ENCODE measurements around the gene FBXL16.

DNA sequence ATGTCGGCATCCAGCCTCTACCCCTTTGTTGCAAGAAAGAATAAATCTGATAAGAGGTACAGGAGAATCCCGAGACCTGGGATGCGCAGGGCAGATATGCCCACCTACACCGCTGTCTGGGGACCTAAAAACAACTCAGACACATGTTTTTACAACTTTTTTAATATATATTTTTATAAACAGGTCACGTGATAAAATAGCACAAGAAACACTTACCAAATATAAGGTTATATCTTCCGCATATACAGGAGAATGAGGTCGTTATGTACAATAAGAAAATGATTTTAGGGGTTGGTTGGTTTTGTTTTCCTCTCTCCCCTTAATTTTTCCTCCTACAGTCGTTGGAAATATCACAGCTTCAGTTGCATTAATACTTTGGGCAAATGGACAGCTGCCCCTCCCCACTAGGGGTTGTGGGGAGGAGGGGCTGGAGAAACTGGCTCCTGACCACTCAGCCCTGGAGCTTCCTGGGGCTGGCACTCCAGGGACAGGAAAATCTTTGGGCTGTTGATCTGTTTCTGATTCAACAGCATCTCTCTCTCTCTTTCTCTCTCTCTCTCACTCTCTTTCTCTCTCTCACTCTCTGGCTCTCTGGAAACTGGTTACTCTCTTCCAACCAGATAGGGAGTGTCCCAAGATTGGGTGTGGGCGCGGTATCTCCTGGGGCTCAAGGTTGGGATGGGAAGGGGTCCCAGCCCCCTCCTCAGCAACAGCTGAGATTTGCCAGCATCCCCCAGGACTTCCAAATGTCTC lies 13.1 kb downstream of the FBXL16 start:
- TF ChIP-seq, protein P1, sequence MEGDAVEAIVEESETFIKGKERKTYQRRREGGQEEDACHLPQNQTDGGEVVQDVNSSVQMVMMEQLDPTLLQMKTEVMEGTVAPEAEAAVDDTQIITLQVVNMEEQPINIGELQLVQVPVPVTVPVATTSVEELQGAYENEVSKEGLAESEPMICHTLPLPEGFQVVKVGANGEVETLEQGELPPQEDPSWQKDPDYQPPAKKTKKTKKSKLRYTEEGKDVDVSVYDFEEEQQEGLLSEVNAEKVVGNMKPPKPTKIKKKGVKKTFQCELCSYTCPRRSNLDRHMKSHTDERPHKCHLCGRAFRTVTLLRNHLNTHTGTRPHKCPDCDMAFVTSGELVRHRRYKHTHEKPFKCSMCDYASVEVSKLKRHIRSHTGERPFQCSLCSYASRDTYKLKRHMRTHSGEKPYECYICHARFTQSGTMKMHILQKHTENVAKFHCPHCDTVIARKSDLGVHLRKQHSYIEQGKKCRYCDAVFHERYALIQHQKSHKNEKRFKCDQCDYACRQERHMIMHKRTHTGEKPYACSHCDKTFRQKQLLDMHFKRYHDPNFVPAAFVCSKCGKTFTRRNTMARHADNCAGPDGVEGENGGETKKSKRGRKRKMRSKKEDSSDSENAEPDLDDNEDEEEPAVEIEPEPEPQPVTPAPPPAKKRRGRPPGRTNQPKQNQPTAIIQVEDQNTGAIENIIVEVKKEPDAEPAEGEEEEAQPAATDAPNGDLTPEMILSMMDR (IDR thresholded peaks at IDR 0.05) = no peak
- TF ChIP-seq, protein P2, sequence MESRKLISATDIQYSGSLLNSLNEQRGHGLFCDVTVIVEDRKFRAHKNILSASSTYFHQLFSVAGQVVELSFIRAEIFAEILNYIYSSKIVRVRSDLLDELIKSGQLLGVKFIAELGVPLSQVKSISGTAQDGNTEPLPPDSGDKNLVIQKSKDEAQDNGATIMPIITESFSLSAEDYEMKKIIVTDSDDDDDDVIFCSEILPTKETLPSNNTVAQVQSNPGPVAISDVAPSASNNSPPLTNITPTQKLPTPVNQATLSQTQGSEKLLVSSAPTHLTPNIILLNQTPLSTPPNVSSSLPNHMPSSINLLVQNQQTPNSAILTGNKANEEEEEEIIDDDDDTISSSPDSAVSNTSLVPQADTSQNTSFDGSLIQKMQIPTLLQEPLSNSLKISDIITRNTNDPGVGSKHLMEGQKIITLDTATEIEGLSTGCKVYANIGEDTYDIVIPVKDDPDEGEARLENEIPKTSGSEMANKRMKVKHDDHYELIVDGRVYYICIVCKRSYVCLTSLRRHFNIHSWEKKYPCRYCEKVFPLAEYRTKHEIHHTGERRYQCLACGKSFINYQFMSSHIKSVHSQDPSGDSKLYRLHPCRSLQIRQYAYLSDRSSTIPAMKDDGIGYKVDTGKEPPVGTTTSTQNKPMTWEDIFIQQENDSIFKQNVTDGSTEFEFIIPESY (IDR thresholded peaks at IDR 0.05; ENCODE audit: borderline replicate concordance, low read depth) = no peak
- no peak for TF ChIP-seq RXRA (IDR thresholded peaks at IDR 0.05; ENCODE audit: borderline replicate concordance, low read depth)
- TF ChIP-seq, protein P3, sequence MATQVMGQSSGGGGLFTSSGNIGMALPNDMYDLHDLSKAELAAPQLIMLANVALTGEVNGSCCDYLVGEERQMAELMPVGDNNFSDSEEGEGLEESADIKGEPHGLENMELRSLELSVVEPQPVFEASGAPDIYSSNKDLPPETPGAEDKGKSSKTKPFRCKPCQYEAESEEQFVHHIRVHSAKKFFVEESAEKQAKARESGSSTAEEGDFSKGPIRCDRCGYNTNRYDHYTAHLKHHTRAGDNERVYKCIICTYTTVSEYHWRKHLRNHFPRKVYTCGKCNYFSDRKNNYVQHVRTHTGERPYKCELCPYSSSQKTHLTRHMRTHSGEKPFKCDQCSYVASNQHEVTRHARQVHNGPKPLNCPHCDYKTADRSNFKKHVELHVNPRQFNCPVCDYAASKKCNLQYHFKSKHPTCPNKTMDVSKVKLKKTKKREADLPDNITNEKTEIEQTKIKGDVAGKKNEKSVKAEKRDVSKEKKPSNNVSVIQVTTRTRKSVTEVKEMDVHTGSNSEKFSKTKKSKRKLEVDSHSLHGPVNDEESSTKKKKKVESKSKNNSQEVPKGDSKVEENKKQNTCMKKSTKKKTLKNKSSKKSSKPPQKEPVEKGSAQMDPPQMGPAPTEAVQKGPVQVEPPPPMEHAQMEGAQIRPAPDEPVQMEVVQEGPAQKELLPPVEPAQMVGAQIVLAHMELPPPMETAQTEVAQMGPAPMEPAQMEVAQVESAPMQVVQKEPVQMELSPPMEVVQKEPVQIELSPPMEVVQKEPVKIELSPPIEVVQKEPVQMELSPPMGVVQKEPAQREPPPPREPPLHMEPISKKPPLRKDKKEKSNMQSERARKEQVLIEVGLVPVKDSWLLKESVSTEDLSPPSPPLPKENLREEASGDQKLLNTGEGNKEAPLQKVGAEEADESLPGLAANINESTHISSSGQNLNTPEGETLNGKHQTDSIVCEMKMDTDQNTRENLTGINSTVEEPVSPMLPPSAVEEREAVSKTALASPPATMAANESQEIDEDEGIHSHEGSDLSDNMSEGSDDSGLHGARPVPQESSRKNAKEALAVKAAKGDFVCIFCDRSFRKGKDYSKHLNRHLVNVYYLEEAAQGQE (IDR thresholded peaks at IDR 0.05; ENCODE audit: low read depth, low read length) = no peak
- no peak for TF ChIP-seq SMC3 (IDR thresholded peaks at IDR 0.05; ENCODE audit: low read depth, low read length)
- TF ChIP-seq, protein P4, sequence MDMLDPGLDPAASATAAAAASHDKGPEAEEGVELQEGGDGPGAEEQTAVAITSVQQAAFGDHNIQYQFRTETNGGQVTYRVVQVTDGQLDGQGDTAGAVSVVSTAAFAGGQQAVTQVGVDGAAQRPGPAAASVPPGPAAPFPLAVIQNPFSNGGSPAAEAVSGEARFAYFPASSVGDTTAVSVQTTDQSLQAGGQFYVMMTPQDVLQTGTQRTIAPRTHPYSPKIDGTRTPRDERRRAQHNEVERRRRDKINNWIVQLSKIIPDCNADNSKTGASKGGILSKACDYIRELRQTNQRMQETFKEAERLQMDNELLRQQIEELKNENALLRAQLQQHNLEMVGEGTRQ (IDR thresholded peaks at IDR 0.05; ENCODE audit: borderline replicate concordance, low read depth, low read length) = no peak
